Germinal center (tissue), 1 donor: Measurements from ENCODE around the gene LURAP1L.
A peak's percentile ranks its signal among the peaks of the same experiment; 100 is the strongest.

Source experiments
- DNase-seq: peaks from one replicate; pipeline ENCODE4 v3.0.0; 2012; ENCODE audit warnings: mixed read lengths, low spot score

Gene LURAP1L, protein sequence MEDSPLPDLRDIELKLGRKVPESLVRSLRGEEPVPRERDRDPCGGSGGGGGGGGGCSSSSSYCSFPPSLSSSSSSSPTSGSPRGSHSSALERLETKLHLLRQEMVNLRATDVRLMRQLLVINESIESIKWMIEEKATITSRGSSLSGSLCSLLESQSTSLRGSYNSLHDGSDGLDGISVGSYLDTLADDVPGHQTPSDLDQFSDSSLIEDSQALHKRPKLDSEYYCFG

DNA sequence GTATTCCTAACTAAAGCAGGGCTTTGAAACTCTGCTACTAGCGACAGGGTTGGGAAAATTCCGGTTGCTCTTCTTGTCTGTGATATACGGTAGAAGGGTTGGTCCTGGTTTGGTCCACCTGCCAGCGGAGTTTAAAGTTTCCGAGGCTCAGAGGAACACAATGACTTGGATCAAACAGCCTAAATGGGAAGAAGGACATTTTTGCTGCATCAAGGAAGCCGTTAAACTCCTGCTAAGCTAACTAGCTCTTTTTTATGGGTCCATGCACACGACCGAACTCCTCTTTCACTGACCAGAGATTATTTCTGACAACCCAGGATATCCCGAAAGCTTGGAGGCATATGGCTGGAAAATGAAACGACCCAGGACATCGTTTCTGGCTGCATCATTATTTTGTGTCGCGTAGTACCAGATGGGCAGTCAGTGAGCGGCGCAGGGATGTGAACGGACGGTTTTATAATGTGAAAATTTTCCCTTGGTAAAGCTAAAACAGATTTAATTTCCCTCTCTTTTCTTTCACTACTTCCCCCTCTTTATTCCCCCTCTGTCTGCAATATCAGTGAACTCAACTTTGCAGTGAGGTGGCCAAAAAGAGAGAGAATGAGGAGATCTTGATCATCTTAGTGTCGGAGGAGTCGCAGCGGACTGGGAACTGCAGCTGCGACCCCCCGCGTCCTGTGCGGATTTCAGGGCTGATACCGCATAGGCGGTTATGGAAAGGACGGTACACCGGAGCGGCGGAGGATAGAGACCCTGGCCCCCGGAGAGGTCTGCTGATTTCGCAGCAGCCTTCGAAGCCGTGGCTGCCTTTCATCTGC lies at the start of gene LURAP1L:
TSS of gene LURAP1L (plus strand) at position 160 of the 818 bp plus-strand sequence. CDS start 696 bp downstream, outside the sequence.
- DNase-seq: no peak

DNA sequence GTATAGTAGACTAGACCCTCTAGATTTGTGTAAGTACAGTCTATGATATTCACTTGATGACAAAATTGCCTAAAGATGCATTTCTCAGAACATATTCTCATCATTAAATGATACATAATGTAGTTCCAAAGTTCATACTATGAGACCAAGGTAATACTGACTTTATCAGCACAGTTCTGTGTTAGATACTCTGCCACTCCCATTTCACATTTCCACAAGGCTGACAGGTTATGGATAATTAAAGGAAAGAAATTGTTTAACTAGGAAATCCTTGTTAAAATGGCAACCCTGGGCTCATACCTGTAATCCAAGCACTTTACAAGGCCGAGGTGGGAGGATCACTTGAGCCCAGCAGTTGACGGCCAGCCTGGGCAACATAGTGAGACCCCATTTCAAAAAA lies 48.0 kb upstream of the LURAP1L start:
- no peak for DNase-seq

DNA sequence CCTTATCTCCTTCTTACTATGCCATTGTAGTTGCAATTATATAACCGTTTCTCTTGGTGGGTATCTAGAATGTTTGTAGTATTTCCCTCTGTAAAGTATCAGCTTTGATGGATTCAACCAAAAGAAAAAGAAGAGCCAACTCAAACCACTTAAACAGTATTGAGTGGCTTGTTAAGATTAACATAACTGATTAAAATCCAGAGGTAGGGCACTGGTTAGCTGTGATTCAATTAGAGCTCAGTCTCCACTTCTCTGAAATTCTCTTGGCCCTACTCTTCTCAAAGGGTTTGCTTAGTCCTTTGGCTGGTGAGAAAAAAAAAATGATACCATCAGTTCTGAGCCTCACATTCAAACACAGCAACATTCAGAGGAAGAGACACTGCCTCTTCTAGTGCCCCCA lies 44.6 kb upstream of the LURAP1L start:
- no peak for DNase-seq

DNA sequence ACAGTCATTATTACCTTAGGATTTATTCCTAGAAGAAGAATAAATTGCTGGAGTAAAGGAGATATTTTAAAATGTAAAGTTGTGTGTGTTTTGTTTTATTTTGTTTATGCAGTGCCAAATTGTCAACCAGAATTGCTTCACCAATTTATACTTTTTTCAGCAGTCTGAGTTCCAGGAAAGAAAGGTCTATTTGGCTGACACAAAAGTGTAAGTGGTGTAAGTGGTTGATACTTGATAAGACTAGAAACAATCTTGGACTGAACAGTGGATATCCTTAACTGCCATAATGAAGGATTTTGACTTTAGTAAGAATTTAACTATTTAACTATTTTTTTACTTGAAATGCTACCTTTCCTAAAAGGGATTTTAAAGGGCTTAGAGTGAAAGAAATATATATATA lies 43.9 kb upstream of the LURAP1L start:
- DNase-seq: no peak

DNA sequence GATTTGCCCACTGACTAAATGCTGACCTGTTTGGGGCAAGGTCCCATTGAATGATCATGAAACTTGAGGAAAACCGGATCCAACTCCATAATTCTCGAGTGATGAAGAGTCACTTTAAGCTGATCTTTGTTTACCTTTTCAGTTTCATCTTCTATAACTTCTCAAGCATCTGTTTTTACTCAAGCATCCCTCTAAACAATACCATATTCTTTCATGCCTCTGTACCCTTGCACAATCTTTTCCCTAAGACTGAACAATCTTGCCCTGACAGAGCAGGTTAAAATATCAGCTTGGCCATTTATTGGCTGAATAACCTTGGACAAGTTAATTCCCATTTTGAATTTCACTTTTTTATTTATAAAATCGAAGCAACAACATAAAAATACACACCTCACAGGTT lies 41.8 kb upstream of the LURAP1L start:
- no peak for DNase-seq

DNA sequence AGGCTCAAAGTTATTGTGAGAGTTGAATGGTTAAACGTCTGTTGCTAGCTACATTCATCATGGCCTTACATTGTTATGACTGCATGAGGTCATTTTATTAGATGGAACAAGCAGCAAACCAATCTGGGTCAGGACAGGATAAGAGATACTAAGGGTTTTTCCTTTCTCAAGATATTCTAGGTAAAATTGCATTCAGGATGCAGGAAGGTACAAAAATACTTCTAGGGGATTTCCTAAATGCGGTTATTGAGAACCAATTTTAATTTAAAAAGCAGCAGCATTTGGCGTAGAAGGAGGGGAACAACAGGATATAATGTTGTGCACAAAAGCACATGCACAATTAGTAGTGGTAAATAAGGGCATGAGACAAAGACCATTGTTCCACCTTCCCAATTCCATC lies 39.2 kb upstream of the LURAP1L start:
- DNase-seq: no peak

DNA sequence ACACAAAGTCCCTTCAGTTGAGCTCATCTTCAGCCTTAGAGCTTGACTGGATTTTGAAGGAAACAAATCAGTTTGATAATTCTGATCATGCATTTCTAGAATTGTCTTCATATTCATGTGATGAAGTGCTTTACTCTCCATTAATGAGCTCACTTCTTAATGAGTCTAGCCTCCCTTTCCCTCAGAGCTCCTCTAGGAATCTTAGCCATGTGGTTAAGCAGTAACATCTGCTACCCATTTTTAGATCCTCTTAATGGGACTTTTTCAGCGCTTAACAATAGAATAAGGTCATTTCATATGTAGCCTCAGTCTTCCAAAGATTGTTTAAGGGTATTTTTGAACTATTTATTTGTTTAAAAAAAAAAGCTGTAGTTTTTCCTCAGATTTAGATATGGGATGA lies 36.9 kb upstream of the LURAP1L start:
- no peak for DNase-seq

DNA sequence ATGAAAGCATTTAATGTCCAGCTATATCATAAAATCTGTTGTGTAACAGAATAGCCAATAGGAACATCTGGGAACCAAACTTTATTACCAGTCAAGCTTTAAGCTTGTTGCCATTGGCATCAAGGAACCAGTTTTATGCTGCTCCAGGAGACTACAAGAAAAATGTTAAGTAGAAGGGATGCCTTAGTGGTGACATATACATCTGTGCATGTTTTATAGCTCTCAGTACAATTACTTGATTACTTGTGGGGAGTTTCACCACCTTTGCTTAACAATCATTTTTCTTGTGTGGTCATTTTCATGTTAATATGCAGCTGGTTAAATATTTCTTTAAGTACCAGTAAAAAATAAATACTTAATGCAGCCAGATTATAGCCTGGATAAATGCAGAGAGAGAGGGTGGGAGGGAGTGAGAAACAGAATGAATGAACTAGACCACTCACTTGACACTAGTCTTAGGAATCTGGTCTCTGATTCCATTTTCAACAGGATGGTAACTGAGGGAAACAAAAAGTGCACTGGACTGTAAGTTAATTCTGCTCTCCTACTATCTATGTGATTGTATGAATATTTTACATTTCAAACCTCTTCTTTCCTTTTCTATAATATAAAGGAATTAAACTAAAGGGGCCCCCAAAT lies 35.7 kb upstream of the LURAP1L start:
- no peak for DNase-seq

DNA sequence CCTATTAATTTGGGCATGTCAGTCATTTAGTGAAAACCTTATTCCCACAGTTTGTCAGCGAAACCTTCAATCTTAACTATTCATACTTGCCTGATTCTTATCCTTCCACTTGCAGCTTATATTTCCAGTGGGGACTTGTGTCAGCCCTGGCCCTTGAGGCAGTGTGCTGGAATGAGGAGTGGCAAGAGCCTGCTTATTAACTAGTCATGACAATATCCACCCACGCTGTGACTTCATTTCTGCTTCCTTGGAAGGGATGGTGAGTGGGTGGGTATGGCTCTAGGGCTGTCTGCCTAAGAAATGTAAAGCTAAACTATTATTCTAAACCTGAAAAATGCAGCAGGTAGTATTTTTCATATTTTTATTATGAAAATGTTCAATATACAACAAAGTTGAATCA lies 34.0 kb upstream of the LURAP1L start:
- DNase-seq: no peak

DNA sequence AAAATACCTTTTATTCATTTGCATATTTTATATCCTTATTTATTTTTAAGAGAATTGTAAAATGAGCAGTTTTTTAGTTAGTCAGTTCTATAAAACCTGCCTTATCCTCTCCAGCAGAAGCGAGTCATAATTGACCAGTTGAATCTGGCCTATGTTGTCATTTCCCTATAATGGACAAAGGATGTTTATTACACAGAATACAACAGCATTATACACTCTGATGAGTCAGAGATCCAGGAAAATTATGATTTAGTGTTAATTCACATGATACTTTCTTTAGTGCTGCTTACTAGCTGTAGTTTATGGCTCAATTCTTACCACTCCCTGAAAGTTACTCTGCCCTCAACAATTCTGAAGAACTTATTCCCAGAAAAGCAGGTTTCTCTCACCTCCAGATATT lies 26.8 kb upstream of the LURAP1L start:
- DNase-seq: no peak

DNA sequence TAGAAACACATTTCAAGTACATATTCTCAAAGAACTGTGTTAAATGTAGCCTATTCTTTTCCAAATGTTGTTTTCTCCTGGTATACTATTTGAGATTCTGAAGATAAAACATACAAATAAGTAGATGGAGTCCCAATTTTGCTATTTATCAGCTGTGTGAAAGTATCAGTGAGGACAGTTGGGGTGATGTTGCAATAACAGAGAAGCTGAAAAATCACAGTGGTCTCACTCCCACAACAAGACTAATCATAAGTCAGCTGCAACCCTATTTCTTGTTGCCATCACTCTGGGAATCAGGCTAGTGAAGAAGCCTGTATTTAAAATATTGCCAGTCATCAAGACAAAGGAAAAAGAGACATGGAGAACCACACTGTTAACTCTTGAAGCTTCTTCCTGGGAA lies 25.9 kb upstream of the LURAP1L start:
- no peak for DNase-seq

DNA sequence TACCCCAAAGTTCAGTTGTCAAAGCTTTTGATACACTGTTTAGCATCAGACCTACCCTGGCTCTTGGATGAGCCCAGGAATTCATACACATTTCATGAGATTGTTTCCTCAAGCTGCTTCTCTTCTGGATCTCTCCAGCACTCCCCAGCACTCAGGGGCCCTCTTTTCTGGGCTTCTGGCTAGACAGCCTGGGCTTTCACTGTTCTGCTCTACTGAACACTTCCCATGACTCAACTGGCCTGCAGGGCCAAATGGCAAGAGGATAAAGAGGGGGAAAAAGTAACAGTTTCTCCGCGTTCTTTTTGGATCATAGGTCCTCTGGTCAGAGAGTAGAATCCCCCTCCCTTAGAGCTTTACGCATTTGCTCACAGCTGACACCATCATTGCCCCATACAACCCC lies 20.9 kb upstream of the LURAP1L start:
- DNase-seq: no peak

DNA sequence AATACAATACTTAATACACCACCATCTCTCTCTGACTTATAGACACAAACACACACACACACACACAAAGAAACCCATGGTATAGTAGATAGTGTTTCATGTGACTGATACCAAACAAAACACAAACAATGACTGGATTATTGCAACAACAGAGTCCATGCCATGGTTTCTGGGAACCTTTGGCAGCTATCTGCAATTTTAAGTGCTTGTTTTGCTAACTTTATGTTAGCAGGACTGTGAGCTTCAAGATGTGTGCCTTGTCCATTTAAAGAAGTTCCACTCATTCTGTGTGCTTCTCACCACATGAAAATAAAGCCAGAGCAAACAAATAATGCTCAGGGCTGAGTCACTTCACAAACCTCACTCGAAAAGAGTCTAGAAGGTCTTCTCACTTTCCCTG lies 15.1 kb upstream of the LURAP1L start:
- DNase-seq: no peak

DNA sequence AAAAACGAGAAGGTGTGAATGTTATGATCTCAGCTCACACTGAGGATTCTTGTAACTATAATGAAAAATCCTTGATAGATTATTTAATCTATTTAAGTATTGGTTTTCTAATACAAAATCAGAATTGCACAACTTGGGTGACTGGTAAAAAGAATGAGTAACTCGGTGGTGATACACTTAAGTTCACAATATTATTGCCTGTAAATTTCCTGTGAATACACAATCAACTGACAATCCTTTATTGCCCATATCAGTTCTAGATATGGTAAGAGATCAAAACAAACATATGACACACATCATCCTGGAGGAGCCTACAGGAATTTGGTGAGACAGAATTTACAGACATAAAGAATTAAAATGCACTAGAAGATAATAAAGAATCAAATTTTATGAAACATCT lies 14.1 kb upstream of the LURAP1L start:
- DNase-seq: no peak

DNA sequence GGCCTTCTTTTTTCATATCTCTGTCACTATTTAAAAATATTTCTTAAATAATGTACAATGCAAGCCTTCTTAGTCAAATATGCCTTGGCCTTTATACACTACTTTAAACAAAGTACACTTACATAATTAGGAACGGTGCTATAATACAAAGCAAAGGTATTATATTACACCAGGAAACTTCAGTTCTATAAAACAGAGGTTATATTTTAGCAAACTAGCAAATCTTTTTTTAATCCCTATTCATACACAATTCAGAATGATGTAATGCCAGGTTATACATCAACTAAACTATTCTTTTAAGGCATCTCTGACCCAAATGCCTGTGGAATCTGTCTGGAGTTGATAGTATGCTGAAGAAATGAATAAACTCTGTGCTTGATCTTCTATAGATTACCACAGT lies 10.7 kb upstream of the LURAP1L start:
- no peak for DNase-seq

DNA sequence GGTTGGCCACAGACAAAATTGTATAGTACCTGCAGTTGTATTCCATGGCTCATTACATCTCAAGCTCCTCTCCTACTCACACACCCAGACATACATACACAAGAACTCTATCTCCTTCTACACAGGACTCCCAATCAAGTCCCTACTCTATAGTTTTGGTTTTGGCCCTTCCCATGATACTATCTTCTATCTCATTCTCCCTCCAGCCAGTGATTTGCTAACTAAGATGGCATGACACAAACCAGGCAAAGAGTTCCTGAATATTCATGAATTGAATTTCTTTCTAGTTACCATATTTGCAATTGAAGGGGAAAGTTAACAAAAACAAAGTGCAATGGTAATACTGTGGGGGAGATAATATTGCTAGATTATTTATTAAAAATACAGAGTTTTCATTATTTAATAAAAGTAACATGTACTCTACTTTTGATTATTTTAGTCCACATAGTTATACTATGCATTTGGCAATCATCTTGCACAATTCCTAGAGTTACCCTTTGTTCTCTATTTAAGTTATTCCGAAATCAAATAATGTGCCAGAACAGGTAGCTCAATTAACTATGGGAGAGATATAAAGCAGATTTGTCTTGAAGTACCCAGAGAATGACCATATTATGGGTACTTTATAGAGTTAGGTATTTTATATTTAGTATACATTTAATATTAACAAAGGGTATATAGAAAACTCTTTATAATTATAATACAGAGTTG lies 9.6 kb upstream of the LURAP1L start:
- DNase-seq: no peak

DNA sequence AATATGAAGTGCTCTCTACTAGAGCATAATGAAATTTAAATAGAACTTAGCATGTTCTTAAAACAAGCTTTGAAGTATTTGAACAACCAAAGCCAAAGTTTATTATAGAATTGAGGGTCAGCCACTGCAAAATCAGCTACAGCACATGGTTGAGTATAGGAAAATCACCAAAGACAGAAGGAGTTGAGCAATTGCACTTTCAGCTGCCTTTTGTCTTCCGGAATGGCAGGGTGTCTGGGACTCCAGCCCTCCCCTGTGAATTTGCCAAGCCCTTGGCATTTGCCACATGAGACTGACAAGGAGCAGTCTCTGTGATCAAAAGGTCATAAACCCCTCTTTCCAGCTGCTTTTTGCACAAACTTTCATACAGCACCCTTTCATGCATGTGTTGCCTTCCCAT lies 8.5 kb upstream of the LURAP1L start:
- no peak for DNase-seq

DNA sequence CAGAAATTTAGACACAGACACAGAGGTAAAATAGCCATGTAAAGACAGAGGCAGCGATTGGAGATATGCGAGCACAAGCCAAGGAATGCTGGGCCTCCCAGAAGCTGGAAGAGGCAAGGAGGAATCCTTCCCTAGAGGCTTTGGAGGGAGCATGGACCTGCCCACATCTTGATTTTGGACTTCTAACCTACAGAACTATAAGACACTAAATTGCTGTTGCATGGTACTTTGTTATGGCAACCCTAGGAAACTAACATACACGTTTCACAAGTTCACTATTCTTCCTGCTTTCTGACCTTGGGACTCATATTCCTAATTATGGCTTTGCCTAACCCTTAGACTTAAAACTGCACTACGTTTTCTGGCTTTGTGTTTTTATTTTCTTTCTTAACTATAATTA lies 4.6 kb upstream of the LURAP1L start:
- DNase-seq: no peak

DNA sequence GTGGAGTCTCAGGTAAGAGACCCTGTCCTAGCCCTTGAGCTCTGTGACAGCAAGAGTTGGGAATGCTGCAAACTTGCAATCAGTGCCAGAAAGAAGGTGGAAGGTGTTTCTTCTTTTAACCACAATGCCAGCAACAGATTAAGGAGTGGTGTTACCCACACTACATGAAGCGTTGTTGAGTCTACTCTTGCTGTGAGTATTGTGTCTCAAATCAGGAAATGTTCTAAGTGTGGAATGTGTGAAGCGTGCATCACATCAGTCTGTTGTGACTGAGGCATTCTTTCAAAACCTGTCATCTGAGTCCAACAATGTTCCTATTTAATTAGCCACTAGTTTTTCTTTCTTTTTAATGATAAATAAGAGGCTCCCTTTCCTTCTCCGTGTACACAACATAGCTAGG lies 2.9 kb upstream of the LURAP1L start:
- DNase-seq: no peak

DNA sequence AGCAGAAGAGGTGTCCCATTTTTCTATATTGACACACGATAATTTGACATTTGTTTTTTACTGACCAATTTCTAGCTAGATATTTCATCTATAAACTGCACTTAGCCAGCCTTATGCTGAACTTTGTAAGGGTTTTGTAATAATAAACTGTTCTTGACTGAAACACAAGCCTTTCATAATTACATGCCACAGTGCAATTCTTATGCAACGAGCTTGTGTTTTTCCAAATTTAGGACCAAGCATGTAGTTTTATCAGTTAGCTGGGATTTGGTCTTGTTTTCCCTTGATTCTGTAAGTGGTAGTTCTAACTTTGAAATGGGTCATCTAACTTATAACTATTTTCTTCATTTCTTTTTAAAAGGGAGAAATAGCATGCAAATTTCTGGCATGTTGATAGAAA lies 1.3 kb upstream of the LURAP1L start:
- DNase-seq: no peak

DNA sequence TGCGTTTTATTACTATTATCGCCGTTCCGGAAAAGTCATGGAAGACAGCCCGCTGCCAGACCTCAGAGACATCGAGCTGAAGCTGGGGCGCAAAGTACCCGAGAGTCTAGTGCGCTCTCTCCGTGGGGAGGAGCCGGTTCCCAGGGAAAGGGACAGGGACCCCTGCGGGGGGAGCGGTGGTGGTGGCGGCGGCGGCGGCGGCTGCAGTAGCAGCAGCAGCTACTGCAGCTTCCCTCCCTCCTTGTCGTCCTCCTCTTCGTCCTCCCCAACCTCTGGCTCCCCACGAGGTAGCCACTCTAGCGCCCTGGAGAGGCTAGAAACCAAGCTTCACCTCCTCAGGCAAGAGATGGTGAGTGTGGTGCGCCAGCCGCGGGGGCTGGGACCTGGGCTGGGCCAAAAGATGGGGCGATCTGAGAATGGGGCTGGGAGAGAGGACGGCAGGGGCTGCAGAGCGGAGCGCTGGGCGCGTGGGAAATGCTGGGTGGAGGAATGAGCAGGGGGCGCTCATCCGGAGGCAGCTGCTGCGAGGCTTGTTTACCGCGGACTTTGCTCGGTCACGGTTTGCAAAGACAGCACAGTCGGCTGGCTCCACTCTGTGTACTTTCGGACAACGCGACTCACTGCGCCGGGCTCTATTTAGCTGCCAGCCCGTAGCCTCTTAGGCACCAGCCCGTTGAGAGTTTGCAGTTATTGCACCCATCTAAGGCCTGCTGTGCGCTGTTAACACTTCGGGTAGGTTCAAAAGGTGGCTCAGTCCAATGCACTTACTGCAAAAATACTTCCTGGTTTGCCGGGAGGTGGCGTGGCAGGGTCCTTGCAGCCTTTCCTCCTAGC lies 1.1 kb downstream of the LURAP1L start:
- DNase-seq: peak; percentile 10

DNA sequence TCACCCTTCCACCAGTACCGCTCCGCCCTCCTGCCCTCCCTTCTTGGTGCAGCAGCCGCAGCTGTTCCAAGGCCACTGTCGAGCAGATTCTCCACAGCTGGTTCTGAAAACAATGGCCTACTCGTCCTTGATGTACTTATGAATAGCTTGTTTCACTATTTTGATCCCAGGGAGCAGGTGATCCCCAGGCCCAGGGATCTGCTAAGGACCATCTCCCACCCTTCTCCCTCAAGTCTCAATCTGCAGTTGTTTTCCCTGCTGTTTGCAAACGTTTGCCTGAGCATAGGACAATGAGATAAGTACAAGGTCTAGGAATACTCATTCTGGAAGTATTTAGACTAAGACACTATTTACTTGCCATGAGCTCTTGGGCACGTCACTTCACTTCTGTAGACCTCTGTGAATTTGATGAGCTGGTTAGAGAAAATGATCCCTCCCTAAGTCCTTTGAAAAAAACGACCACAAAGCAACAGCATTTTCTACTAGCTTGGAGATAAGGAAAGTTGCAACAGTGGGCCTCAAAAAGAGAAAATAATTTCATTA lies 1.8 kb downstream of the LURAP1L start:
- DNase-seq: no peak
